GM18951 (cell line): ENCODE data around the gene ALG9.

Experiments
- POLR2A ChIP-seq: IDR thresholded peaks from 4 replicates; pipeline ENCODE4 v1.6.1; 2011; ENCODE audit warnings: mild to moderate bottlenecking; ENCODE audit not compliant: insufficient read length, insufficient read depth; ENCODE audit errors: extremely low read depth
- in situ Hi-C: fragments of 300-500 bp; cut with MboI; formaldehyde crosslinking; loops from one replicate; pipeline ENCODE4 v1.12.0; 2022; ENCODE audit warnings: low sequenced_read_pairs, mixed read lengths, inconsistent platforms; ENCODE audit not compliant: unreplicated experiment

Gene ALG9, protein sequence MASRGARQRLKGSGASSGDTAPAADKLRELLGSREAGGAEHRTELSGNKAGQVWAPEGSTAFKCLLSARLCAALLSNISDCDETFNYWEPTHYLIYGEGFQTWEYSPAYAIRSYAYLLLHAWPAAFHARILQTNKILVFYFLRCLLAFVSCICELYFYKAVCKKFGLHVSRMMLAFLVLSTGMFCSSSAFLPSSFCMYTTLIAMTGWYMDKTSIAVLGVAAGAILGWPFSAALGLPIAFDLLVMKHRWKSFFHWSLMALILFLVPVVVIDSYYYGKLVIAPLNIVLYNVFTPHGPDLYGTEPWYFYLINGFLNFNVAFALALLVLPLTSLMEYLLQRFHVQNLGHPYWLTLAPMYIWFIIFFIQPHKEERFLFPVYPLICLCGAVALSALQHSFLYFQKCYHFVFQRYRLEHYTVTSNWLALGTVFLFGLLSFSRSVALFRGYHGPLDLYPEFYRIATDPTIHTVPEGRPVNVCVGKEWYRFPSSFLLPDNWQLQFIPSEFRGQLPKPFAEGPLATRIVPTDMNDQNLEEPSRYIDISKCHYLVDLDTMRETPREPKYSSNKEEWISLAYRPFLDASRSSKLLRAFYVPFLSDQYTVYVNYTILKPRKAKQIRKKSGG

DNA sequence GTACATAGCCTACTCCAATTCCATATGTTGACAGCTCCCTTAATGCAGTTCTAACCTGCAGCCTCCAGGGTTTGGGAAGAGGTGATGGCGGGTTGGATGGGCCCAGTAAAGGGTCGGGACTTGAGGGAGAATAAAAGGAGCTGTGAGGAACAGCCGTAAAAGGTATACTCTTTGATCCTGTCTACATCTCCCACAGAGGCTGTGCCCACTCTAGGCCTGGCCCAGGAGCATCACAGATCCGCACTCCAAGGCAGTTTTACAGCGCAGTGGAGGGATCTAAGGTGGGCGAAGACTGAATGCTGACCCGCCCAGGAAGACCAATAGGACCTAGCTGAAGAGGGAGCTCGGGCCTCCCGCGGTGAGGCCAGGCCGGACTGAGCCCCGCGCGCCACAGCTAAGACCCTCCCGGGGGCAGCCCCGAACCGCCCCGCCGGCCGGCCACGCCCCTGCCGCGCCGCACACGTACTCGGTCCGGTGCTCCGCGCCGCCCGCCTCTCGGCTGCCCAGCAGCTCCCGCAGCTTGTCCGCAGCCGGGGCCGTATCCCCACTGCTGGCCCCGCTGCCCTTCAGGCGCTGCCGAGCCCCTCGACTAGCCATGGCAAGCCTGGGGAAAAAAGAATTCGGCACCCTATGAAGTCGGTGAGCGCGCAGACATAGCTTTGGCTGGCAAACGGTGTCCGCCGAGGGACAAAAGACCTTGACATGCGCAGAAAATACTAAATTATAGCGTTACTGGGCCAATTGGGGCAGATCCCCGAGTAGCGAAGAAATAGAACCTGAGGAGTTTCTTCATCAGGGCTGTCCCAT lies at the start of gene ALG9:
Gene ALG9 (minus strand): TSS at position 696 of the 807 bp plus-strand sequence. CDS start 99 bp downstream, at position 597.
- peak; percentile 72 for TF ChIP-seq POLR2A
- in situ Hi-C loops, result no loop called here

DNA sequence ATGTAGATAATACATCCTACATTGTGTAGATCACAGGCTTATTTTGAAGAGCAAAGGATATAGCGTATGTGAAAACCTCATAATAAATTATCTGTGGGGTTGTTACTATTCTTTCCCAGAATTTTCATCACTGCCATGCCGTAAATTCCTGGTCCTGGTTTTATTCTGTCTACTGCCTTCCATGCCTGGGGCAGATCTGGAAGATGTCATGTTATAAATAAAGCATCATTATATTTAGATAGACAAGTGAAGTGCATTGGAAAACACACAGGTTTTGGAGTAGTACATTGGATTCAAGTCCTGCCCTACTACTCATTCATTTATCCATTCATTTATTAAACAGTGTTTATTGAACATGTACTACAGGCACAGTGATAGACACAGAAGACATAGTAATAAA lies 49.5 kb upstream of the ALG9 start:
- in situ Hi-C loops, result no loop called here
- TF ChIP-seq POLR2A, result no peak

DNA sequence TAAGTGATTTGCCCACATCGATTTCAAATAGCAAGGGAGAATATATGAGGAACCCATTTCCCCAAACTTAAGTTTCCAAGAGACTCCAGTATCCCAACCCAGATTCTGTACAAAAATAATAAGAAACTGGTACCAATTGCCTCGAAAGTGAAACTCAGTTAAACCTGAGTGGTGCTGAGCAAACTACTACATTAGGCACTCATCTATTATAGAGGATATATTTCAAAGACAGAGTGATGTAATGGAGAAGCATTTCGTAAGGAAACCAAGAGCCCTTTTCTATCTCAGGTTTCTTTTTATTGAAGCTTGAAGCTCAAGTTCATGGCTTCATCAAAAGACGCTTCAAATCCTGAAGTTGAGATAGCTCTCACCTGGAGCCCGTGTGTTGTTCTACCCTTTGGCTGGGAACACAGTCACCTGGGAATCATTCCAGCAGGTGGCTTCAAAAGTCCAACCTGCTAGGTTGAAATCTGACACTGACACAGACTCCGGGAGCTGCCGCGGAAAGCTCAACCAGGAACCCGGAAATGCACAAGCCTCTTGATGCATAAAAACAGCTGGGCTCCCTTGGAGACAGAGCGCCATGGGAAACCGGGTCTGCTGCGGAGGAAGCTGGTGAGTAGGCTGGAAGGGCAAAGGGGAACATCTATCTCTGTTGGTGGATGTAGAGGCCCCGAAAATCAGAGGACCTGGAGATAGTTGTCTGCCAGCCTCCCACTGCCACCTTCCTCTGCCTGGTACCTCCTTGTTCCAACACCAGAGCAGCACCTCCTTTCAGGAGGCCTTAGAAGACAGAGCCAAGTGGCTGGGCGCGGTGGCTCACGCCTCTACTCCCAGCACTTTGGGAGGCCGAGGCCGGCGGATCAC lies 47.2 kb upstream of the ALG9 start, which contains the start of gene C11orf52:
Gene C11orf52 (plus strand): TSS at position 524 of the 867 bp plus-strand sequence. CDS start 60 bp downstream, at position 584.
- no peak for TF ChIP-seq POLR2A
- in situ Hi-C loops, result no loop called here

DNA sequence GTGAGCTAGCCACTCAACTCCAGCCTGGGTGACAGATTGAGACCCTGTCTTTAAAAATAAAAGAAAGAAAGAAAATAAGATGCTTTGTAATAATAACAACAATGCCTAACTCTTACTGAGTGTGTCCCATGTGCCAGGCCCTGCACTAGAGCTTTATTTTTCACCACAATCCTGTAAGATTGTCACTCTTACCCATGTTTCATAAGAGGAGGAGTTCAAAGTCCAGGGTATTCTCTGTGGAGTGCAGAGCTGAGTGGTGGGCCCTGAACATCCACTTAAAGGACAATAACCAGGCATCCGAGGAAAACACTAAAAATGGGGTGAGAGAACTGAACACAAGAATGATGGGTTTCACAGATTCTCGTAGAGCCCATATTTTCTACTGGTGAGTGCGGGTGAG lies 46.4 kb upstream of the ALG9 start:
- TF ChIP-seq POLR2A, result no peak
- in situ Hi-C loops, result no loop called here

DNA sequence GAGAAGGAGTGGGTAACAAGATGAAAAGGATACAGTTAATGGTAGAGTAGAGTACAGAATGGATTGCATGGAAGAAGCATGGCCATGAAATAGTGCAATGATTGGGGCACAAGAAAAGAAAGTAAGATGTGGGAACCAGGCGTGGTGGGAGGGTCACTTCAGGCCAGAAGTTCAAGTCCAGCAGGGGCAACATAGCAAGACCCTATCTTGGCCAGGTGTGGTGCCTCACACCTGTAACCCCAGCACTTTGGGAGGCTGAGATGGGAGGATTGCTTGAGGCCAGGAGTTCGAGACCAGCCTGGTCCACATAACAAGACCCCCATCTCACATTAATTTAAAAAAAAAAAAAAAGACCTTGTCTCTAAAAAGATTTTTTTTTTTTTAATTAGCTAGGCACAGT lies 45.9 kb upstream of the ALG9 start:
- in situ Hi-C loops, result no loop called here
- TF ChIP-seq POLR2A, result no peak

DNA sequence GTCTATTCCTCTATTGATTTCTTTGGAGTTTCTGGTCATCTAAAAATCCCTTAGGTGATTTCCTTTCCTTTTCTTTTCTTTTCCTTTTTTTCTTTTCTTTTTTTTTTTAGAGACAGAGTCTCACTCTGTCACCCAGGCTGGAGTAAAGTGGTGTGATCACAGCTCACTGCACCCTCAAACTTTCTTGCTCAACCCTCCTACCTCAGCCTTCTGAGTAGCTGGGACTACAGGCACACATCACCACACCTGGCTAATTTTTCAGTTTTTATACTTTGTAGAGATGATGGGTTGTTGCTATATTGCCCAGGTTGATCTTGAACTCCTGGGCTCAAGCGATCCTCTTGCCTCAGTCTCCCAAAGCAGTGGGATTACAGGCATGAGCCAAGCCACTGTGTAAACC lies 45.4 kb upstream of the ALG9 start:
- in situ Hi-C loops, result no loop called here

DNA sequence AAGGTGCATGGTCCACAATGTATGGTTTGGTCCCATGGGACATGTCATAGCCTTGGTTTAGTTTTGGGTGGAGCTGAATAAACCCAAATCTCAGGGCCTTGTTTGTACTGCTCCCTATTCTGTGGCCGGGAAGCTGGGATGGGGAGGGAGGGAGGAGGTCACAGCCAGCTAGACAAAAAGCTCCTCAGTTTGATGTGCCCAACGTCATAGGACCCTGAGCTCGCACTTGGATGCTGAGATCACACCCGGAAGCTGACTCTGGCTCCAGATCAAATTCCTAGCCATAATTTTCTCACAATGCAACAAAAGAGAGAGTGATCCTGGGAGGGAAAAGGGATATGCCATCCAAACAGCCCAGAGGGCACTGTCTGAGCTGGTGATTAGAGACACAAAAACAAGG lies 42.6 kb upstream of the ALG9 start:
- TF ChIP-seq POLR2A, result no peak
- in situ Hi-C loops, result no loop called here

More for the DNA sequence above, 45.4 kb upstream of the ALG9 start:
- no peak for TF ChIP-seq POLR2A

DNA sequence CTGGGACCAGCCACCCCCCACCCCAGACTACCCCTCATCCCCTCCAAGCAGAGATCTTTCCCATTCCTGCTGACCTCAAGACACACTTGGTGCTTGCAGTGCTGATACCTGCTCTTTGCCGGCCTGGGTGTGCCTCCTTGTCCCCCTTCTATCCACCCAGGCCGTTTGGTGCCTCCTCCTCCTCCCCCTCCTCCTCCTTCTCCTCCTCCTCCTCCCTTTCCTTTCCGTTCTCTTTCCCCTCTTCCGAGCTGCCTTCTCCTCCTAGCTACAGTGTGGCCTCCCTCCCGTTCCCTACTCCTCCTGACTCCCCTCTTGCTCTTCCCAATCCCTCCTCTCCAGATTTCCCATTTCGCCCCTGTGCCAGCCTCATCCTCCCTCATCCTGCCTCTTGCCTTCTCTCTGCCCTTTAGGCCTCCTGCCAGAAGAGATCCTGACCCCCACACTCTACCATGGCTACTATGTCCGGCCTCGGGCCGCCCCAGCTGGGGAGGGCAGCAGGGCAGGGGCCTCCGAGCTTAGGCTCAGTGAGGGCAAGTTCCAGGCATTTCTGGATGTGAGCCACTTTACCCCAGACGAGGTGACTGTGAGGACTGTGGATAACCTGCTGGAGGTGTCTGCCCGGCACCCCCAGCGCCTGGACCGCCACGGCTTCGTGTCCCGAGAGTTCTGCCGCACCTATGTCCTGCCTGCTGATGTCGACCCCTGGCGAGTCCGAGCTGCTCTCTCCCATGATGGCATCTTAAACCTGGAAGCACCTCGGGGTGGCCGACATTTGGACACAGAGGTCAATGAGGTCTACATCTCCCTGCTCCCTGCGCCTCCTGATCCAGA lies 41.9 kb upstream of the ALG9 start:
- in situ Hi-C loops, result no loop called here
- TF ChIP-seq POLR2A, result no peak

DNA sequence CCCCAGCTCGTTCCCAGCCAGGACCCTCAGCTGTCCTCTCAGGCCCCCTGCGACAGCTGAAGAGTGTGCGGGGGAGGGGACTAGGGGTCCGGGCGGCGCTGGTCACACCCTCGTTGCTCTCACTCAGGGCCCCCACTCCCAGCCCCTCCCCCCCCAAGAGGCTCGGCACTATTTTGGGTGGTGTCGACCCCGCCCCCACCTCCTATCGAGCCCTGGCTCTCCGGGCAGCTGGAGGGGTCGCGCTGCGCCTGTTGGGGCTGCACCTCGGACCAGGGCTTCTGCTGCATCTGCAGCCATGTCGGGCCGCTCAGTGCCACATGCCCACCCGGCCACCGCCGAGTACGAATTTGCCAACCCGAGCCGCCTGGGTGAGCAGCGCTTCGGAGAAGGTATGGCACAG lies 41.2 kb upstream of the ALG9 start, which contains the start of gene HSPB2:
Gene HSPB2 (plus strand): TSS at position 200 of the 400 bp plus-strand sequence. CDS start 96 bp downstream, at position 296.
- no peak for TF ChIP-seq POLR2A
- in situ Hi-C loops, result no loop called here

DNA sequence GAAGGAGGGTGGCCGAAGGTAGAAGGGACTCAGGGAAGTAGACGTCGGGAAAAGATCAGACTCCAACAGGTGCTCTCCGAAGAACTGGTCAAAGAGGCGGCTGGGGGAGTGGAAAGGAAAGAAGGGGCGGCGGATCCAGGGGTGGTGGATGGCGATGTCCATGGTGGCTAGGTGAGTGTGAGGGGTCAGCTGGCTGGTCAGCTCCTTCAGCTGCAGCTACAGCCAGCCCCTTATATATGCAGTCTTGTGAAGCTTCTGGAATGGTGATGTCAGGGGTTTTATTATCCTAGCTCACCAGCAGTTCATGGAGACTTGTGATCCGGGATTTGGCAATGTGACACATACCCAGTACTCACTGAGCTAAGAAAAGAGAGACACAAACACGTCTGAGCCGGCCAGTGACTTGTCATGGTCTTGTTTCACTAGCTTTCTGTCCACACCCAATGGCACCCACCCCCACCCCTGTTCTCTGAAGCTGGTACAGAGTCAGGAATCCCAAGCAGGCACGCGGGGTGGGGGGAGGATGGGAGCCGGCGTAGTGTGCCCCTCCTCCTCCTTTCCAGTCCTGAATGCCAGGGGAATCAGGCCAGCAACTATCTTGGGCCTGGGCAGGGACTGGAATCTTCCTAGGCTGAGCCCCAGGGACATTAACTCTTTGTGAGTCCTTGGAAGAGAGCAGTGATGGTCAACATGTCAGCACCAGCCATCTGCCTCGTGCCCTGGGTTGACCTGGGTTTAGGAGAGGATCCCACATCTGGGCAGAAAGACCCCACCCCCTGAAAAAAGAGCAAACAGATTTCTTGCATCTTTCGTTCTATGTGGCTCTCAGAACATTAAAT lies 40.4 kb upstream of the ALG9 start, which contains the start of gene CRYAB:
Gene CRYAB (minus strand): TSS at position 208 of the 839 bp plus-strand sequence. CDS start 46 bp downstream, at position 162.
- TF ChIP-seq POLR2A, result no peak
- in situ Hi-C loops, result no loop called here
